GM10248 (cell line): ENCODE measurements around the gene KCNJ10.
A peak's percentile ranks its signal among the peaks of the same experiment; 100 is the strongest.

Source experiments
- CTCF ChIA-PET: fragments of 300-600 bp; sonication (Branson Sonifier 250); formaldehyde crosslinking; extraction: SDS; loops from one replicate; lab custom pipeline; 2021; ENCODE audit warnings: antibody characterized with exemption; lab: Yijun Ruan, JAX
- POLR2A ChIA-PET: fragments of 350-650 bp; sonication (Branson Sonifier 250); formaldehyde crosslinking; extraction: SDS; loops from one replicate; lab custom pipeline; 2020; ENCODE audit warnings: antibody characterized with exemption; lab: Yijun Ruan, JAX
- DNase-seq: peaks from one replicate; pipeline ENCODE4 v3.0.0; 2012; ENCODE audit errors: extremely low spot score
- TF ChIP-seq, protein P1 (sequence below): IDR thresholded peaks from 2 replicates; pipeline ENCODE4 v1.5.1; 2012; ENCODE audit warnings: mild to moderate bottlenecking, low read depth; ENCODE audit errors: extremely low read depth, missing control alignments, control extremely low read depth

Gene KCNJ10

DNA sequence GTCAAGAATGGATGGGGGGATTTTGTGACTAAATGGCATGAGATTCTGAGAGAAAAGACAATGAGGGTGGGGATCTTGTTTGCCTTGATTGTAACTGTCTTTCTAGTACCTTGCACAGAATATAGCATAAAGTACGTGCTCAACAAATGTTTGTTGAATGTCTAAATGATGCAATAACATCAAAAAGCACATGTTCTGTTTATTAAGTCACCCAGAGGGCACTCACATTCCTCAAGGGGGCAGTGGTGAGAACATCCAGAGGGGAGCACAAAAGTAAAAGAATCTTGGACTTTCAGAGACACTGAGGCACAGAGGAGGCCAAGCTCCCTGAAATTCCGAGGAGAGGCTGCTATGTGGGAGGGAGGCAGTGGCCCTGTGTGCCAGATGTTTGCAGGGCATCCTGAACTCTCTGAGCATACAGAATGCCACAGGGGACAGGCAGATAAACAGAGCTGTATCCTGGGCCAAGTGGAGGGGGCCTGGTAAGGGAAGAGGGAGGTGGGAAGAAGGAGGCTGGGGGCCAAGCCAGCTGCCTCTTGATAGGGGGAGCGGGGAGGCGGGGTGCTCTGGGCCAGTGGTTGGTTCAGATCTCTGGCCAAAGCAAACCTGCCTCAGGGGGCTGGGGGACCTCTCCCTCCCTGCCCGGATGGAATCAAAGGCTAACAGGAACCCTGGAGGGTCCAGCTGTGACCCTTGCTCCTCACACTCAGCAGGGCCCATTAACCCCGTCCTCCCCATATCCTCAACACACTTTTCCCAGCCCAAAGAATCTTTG lies 39.1 kb upstream of the KCNJ10 start:
- peak; percentile 60 for DNase-seq
- POLR2A ChIA-PET: no interaction called here
- CTCF ChIA-PET: interaction anchor here (0.6 to 3.0 kb wide), 20 partner anchors 8 to 270 kb away, joined by 3 to 18 read pairs (median 4); partner anchors contain the start of gene NHLH1

DNA sequence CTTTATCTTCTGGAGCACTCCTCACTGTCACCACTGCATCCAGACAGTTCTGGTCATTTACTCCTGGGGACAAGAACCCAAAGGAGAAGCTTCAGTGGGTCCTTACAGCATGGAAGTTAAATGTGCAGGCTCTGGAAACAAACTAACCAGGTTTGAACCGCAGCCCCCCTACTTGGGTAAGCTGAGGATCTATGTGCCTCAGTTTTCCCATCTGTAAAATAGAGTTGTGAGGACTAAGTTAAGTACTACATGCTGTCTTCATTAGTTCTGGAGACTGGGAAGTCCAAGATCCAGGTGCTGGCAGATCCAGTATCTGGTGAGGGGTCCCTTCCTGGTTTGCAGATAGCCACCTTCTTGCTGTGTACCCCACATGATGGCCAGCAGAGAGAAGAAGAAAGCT lies 37.6 kb upstream of the KCNJ10 start:
- DNase-seq: no peak
- POLR2A ChIA-PET: no interaction called here
- TF ChIP-seq, protein P1, sequence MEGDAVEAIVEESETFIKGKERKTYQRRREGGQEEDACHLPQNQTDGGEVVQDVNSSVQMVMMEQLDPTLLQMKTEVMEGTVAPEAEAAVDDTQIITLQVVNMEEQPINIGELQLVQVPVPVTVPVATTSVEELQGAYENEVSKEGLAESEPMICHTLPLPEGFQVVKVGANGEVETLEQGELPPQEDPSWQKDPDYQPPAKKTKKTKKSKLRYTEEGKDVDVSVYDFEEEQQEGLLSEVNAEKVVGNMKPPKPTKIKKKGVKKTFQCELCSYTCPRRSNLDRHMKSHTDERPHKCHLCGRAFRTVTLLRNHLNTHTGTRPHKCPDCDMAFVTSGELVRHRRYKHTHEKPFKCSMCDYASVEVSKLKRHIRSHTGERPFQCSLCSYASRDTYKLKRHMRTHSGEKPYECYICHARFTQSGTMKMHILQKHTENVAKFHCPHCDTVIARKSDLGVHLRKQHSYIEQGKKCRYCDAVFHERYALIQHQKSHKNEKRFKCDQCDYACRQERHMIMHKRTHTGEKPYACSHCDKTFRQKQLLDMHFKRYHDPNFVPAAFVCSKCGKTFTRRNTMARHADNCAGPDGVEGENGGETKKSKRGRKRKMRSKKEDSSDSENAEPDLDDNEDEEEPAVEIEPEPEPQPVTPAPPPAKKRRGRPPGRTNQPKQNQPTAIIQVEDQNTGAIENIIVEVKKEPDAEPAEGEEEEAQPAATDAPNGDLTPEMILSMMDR: no peak
- CTCF ChIA-PET: interaction anchor here (0.9 to 3.0 kb wide), 10 partner anchors 9 to 271 kb away, joined by 3 to 18 read pairs (median 4); partner anchors contain the start of gene IGSF8

More for the DNA sequence above, 39.1 kb upstream of the KCNJ10 start:
- TF ChIP-seq, protein P1: peak; percentile 35

DNA sequence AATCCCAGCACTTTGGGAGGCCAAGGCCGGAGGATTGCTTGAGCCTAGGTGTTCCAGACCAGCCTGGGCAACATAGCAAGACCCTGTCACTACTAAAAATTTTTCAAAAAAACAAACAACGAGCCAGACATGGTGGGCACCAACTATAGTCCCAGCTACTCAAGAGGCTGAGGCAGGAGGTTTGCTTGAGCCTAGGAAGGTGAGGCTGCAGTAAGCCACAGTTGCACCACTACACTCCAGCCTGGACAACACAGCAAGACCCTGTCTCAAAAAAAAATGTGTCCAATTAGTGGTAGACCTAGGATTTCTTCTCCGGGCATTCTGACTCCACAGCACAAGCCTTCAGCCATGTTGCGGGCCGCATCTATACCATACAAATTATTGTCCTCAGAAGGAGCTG lies 35.2 kb upstream of the KCNJ10 start:
- CTCF ChIA-PET: interaction anchor here (0.5 to 7.1 kb wide), 14 partner anchors 8 to 501 kb away, joined by 3 to 125 read pairs (median 4); partner anchors contain the start of genes ATP1A2 and KCNJ9

GRCh38 chr1:160104486-160104885 lies 34.5 kb upstream of the KCNJ10 start:
- TF ChIP-seq, protein P1: no peak
- ChIA-PET CTCF (interaction anchor here (0.7 to 7.1 kb wide), 11 partner anchors 9 to 502 kb away, joined by 3 to 125 read pairs (median 5); partner anchors contain the start of gene ATP1A4), POLR2A (no interaction called here)
- no peak for DNase-seq

More for the DNA sequence above, 35.2 kb upstream of the KCNJ10 start:
- TF ChIP-seq, protein P1: no peak
- DNase-seq: no peak
- POLR2A ChIA-PET: no interaction called here

DNA sequence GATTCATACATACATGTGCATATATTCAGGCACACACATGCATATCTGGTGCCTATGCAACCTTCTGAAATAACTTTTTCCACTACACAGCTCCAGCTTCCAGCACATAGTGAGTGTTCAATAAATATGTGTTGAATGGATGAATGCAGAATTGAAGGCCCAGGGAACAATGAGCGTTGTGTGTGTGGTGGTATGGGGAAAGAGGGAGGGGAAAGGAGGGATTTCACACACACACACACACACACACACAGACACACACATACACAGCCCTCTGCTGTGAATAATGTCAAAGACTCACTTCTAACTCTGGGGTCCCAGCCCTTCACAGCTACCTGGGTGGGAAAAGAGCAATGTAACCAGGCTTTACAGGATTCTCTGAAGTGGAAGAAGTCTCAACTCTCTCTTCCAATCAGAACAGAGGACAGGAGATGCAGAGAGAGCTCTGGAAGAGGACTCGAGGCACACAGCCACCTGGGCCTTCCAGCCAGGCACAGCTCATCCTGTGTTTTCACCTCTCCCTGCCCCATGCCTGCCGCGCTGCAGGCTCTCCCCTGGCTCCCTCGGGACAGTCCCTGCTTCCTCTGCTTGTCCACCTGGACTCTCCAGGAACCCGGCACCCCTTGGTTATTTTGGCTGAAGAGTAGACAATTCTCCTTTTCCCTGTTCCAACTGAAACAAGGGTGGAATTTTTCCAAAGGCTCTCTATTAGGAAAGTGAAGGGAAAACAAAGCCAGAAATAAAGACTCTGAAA lies 33.9 kb upstream of the KCNJ10 start:
- TF ChIP-seq, protein P1: no peak
- no peak for DNase-seq
- ChIA-PET POLR2A (no interaction called here), CTCF (interaction anchor here (0.8 to 7.1 kb wide), 11 partner anchors 14 to 274 kb away, joined by 3 to 125 read pairs (median 5); partner anchors contain the start of gene ATP1A4)
